ENCODE data around the gene DDAH1.
"Not testable (repeated sequence)": the region's sequence is repeated elsewhere in the genome, so short reads cannot be mapped to it uniquely, and the experiment has no call there.

DDAH1 gene

DNA sequence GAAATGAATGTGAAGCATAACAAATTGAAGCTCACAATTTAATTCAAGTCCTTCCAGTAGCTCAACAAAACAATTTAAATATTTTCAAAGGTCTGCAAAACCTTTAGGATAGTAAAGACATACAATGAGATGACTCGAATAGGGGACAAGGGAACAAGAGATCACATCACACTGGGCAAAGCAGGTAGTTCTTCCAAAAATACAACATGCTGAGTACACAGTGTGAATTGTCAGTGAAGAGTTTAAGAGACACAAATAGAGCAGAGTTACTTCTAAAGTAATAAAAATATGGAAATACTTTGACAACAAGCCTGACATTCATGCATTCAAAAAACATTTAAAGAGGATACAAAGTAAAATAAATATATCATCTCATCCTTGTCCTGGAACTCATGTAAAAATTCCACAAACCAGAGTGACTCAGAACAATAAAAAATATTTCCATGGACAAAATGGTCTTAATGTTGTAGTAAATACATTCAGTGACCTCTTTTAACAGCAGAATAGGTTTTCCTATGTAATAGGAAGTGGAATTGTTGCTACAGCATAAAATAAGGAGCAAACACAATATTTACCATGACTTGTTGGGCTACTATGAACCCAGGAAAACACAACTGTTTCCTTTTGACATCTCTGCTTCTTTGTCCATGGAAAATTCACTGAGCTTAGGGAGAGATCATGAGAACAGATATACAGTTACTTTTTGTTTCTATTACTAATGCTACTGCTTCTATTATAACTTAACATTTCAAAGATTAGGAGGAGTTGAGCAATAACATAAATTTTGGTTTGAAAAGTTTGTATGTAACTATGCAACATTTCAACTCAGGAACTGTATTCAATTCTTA lies 104.9 kb downstream of the DDAH1 start:
- Histone ChIP-seq H3K36me3 (ENCODE audit: control insufficient read depth, insufficient read depth, low read length) (peaks cover 11% of the 10 kb centered on the region), H3K9me3 (ENCODE audit: control insufficient read depth, low read length) (no peaks in the 10 kb centered on the region), H3K27ac (ENCODE audit: low read depth, low read length, severe bottlenecking) (no peak overlapping the region), H3K4me3 (ENCODE audit: extremely low read depth, insufficient read depth, low read length, poor library complexity, severe bottlenecking) (no peak overlapping the region), H3K4me1 (ENCODE audit: control insufficient read depth, insufficient read depth, low read length, poor library complexity, severe bottlenecking) (peaks cover 3% of the 10 kb centered on the region)
- WGBS, 2 experiments (ENCODE audit: insufficient coverage in 2 of 2): 82% methylated on average over 1 of the region's 1 CpG; no CpG with 5 or more reads in 1 of the 2 experiments

DNA sequence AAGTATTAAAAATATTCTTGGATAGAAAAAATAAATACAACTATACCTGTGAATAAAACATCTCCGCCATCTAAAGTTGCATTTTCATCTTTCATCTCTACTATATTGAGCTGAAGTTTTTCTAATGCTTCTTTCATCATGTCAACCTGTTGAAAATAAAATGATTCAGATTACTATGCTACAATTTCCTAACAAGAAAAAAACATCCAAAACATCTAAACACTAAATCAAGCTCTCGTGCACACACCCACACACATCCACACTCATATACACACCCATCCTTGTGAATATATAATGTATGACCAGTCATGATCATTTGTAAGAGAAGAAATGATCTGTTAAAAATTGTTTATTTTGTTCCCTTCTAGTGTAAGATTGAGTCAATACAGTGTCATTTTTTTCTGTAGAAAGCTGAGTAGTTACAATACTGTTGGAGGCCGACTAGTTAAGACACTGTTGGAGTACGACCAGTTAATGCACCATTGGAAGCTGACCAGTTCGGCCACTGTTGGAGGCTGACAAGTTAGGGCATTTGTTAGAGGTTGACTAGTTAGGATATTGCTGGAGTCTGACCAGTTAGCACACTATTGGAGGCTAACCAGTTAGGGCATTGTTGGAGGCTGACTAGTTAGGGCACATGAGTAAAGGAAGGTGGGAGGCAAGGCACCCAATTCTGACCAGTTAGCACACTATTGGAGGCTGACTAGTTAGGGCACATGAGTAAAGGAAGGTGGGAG lies 106.1 kb downstream of the DDAH1 start:
- no peak overlapping the region for H3K27ac ChIP-seq (ENCODE audit: low read depth, low read length, severe bottlenecking)
- peaks cover 11% of the 10 kb centered on the region for H3K36me3 ChIP-seq (ENCODE audit: control insufficient read depth, insufficient read depth, low read length)
- no peaks in the 10 kb centered on the region for H3K9me3 ChIP-seq (ENCODE audit: control insufficient read depth, low read length)
- no peak overlapping the region for H3K4me3 ChIP-seq (ENCODE audit: extremely low read depth, insufficient read depth, low read length, poor library complexity, severe bottlenecking)
- peaks cover 3% of the 10 kb centered on the region for H3K4me1 ChIP-seq (ENCODE audit: control insufficient read depth, insufficient read depth, low read length, poor library complexity, severe bottlenecking)
- WGBS, 2 experiments (ENCODE audit: insufficient coverage in 2 of 2): 92 to 96% methylated on average over 3 of the region's 5 CpGs

DNA sequence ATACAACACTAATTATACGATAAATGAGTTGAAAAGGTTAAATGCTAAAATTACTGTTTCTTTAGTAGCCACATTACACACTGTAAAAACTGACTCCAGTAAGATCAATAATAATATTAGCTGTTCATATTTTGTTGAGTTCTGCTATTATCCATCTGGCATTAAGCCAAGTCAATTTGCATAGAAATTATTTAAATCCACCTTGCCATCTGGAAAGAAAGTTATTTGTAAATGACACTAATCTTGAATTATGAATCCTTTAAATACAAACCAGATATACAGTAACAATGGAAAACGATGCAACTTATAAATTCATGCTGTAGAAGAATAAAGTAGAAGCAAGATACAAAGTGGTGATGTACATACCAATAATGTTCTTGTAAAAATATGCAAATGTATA lies 107.1 kb downstream of the DDAH1 start:
- no peaks in the 10 kb centered on the region for H3K9me3 ChIP-seq (ENCODE audit: control insufficient read depth, low read length)
- H3K36me3 ChIP-seq (ENCODE audit: control insufficient read depth, insufficient read depth, low read length): peaks cover 11% of the 10 kb centered on the region
- no peak overlapping the region for H3K4me3 ChIP-seq (ENCODE audit: extremely low read depth, insufficient read depth, low read length, poor library complexity, severe bottlenecking)
- peaks cover 3% of the 10 kb centered on the region for H3K4me1 ChIP-seq (ENCODE audit: control insufficient read depth, insufficient read depth, low read length, poor library complexity, severe bottlenecking)
- WGBS, 2 experiments (ENCODE audit: insufficient coverage in 2 of 2): no CpG with 5 or more reads among the region's 2 CpGs
- H3K27ac ChIP-seq (ENCODE audit: low read depth, low read length, severe bottlenecking): no peak overlapping the region

DNA sequence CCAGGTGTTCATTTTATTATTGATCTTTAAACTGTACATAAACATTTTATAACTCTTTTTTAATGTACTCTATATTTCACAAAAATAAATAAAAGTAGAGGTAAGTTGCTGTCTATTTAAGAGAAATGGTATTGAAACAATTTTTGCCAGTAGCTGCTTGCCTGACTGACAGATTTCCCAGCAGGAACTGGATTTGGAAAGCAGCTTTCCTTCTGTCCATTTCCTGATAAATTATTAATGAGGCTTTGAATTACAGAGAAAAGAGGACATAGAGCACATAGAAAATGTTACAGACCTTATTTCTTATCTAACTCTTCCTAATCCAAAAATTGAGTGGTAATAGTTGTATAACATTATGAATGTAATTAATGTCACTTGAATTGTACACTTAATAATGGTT lies 108.8 kb downstream of the DDAH1 start:
- H3K27ac ChIP-seq (ENCODE audit: low read depth, low read length, severe bottlenecking): no peak overlapping the region
- peaks cover 3% of the 10 kb centered on the region for H3K4me1 ChIP-seq (ENCODE audit: control insufficient read depth, insufficient read depth, low read length, poor library complexity, severe bottlenecking)
- no peaks in the 10 kb centered on the region for H3K9me3 ChIP-seq (ENCODE audit: control insufficient read depth, low read length)
- H3K4me3 ChIP-seq (ENCODE audit: extremely low read depth, insufficient read depth, low read length, poor library complexity, severe bottlenecking): no peak overlapping the region
- peaks cover 22% of the 10 kb centered on the region for H3K36me3 ChIP-seq (ENCODE audit: control insufficient read depth, insufficient read depth, low read length)

DNA sequence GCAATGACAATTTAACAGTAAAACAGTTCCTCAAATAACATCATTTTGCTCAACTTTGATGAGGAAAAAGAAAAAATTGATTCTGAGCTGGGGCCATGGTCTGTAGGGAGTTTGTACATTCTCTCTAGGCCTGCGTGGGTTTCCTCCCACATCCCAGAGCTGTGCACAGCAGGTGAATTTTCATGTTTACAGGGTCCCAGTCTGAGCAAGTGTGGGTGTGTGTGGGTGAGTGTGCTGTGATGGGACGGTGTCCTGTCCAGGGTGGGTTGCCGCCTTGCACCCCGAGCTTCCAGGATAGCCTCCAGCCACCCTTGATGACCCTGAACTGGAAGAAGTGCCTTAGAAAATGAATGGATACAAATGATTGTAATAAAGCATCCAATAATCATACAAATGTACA lies 112.9 kb downstream of the DDAH1 start:
- 88% methylated on average over 1 of the region's 4 CpGs; no CpG with 5 or more reads in 1 of the 2 experiments for WGBS, 2 experiments (ENCODE audit: insufficient coverage in 2 of 2)
- H3K4me3 ChIP-seq (ENCODE audit: extremely low read depth, insufficient read depth, low read length, poor library complexity, severe bottlenecking): no peak overlapping the region
- H3K27ac ChIP-seq (ENCODE audit: low read depth, low read length, severe bottlenecking): no peak overlapping the region
- peaks cover 51% of the 10 kb centered on the region for H3K36me3 ChIP-seq (ENCODE audit: control insufficient read depth, insufficient read depth, low read length)
- no peaks in the 10 kb centered on the region for H3K4me1 ChIP-seq (ENCODE audit: control insufficient read depth, insufficient read depth, low read length, poor library complexity, severe bottlenecking)
- H3K9me3 ChIP-seq (ENCODE audit: control insufficient read depth, low read length): no peaks in the 10 kb centered on the region

DNA sequence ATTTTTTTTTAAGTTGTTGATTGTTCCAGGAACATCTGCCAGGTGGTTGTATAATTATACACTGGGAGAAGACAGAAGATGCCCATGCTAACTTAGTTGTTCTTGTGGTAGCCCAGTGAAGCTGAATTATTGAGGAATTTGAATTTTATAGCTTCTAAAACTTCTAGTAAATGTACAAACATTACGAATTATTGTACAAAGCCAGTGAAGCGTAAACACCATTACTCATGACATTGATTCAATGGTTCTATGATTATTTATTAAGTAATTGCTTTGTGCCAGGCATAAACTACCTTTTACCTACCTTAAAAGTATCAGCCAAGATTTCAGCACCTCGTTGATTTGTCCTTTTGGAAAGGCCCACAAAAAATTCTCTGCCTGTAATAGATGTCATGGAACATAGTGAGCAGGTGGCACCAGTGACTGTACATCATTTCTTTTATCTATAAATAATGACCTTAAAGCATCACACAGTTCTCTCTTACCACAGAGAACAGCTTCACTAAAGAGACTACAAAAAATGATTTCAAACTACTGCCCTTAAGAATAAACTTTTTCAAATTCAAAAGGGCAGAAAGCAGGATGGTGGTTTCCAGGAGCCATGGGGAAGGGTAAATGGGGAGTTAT lies 113.6 kb downstream of the DDAH1 start:
- no peaks in the 10 kb centered on the region for H3K4me1 ChIP-seq (ENCODE audit: control insufficient read depth, insufficient read depth, low read length, poor library complexity, severe bottlenecking)
- H3K27ac ChIP-seq (ENCODE audit: low read depth, low read length, severe bottlenecking): no peak overlapping the region
- no peaks in the 10 kb centered on the region for H3K9me3 ChIP-seq (ENCODE audit: control insufficient read depth, low read length)
- WGBS, 2 experiments (ENCODE audit: insufficient coverage in 2 of 2): no CpG with 5 or more reads among the region's 3 CpGs
- H3K36me3 ChIP-seq (ENCODE audit: control insufficient read depth, insufficient read depth, low read length): peaks cover 49% of the 10 kb centered on the region
- H3K4me3 ChIP-seq (ENCODE audit: extremely low read depth, insufficient read depth, low read length, poor library complexity, severe bottlenecking): no peak overlapping the region

DNA sequence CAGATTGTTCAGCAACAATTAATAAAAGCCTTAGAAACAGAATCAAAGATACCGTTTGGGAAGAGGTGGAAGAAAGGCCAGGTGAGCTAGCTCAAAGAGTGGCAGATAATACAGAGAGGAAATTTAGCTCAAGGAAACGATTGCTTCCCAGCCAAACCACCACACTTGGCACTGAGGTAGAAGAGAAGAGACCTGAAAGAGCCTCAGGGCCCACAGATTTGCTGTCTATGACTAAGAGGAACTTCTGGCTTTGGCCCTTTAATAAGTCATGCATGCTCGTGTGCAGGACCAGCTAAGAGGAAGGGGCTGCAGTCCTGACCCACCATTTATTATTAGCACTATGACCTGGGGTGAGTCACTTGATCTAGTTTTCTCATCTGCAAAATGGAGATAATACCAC lies 115.7 kb downstream of the DDAH1 start:
- H3K4me3 ChIP-seq (ENCODE audit: extremely low read depth, insufficient read depth, low read length, poor library complexity, severe bottlenecking): no peak overlapping the region
- no peak overlapping the region for H3K27ac ChIP-seq (ENCODE audit: low read depth, low read length, severe bottlenecking)
- H3K36me3 ChIP-seq (ENCODE audit: control insufficient read depth, insufficient read depth, low read length): peaks cover 49% of the 10 kb centered on the region
- peaks cover 8% of the 10 kb centered on the region for H3K4me1 ChIP-seq (ENCODE audit: control insufficient read depth, insufficient read depth, low read length, poor library complexity, severe bottlenecking)
- WGBS, 2 experiments (ENCODE audit: insufficient coverage in 2 of 2): 86 to 100% methylated on average over 1 to 3 of the region's 3 CpGs
- no peaks in the 10 kb centered on the region for H3K9me3 ChIP-seq (ENCODE audit: control insufficient read depth, low read length)

DNA sequence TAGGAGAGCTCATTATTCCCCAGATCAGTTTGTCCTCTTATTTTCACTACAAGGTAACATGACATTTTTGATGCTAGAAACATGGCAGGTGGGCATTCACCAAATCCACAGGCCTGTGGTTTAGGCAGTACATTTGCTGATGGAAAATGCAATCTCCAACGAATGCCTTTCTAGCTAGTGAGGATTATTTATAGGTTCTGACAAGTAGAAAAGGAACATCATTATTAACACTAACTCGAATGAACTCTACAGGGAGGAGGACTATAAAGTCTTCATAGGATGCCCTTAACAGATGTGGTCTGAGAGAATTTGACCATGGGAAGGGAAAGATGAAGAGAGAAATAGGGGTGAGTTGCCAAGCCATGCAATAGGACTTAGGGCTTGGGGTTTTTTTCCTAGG lies 117.1 kb downstream of the DDAH1 start:
- no peaks in the 10 kb centered on the region for H3K9me3 ChIP-seq (ENCODE audit: control insufficient read depth, low read length)
- WGBS, 2 experiments (ENCODE audit: insufficient coverage in 2 of 2): no CpG with 5 or more reads among the region's 2 CpGs
- peaks cover 17% of the 10 kb centered on the region for H3K4me1 ChIP-seq (ENCODE audit: control insufficient read depth, insufficient read depth, low read length, poor library complexity, severe bottlenecking)
- no peak overlapping the region for H3K27ac ChIP-seq (ENCODE audit: low read depth, low read length, severe bottlenecking)
- H3K36me3 ChIP-seq (ENCODE audit: control insufficient read depth, insufficient read depth, low read length): peaks cover 49% of the 10 kb centered on the region
- H3K4me3 ChIP-seq (ENCODE audit: extremely low read depth, insufficient read depth, low read length, poor library complexity, severe bottlenecking): no peak overlapping the region

DNA sequence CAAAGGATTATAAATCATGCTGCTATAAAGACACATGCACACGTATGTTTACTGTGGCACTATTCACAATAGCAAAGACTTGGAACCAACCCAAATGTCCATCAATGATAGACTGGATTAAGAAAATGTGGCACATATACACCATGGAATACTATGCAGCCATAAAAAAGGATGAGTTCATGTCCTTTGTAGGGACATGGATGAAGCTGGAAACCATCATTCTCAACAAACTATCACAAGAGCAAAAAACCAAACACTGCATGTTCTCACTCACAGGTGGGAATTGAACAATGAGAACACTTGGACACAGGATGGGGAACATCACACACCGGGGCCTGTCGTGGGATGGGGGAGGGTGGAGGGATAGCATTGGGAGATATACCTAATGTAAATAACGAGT lies 117.7 kb downstream of the DDAH1 start:
- H3K4me3 ChIP-seq (ENCODE audit: extremely low read depth, insufficient read depth, low read length, poor library complexity, severe bottlenecking); H3K9me3 ChIP-seq (ENCODE audit: control insufficient read depth, low read length); H3K27ac ChIP-seq (ENCODE audit: low read depth, low read length, severe bottlenecking): not testable (repeated sequence)
- 100% methylated on average over 1 of the region's 4 CpGs; no CpG with 5 or more reads in 1 of the 2 experiments for WGBS, 2 experiments (ENCODE audit: insufficient coverage in 2 of 2)
- Histone ChIP-seq H3K36me3 (ENCODE audit: control insufficient read depth, insufficient read depth, low read length) (peaks cover 48% of the 10 kb centered on the region), H3K4me1 (ENCODE audit: control insufficient read depth, insufficient read depth, low read length, poor library complexity, severe bottlenecking) (peaks cover 23% of the 10 kb centered on the region)

DNA sequence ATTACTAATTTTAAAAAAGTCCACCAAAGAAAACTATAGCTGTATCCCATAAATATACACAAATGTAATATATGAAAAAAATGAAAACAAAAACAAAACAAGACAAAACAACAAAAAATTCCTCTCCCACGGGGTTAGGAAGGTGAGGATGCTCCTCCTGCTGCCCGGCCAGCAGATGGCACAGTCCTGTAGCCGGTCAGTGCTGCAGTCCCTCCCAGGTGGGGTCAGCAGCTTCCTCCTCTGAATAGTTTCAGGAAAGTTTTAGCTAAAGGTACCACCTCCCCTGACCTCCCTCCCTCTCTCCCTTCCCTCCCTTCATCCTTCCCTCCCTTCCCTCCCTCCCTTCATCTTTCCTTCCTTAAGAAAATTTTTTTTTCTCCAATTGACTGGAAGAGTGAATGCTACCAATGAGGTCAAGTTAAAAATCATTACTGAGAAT lies 120.7 kb downstream of the DDAH1 start:
- H3K4me1 ChIP-seq (ENCODE audit: control insufficient read depth, insufficient read depth, low read length, poor library complexity, severe bottlenecking): peaks cover 45% of the 10 kb centered on the region
- WGBS, 2 experiments (ENCODE audit: insufficient coverage in 2 of 2): 0% methylated on average over 1 of the region's 3 CpGs; no CpG with 5 or more reads in 1 of the 2 experiments
- peak overlapping the region; percentile 73 for H3K27ac ChIP-seq (ENCODE audit: low read depth, low read length, severe bottlenecking)
- no peaks in the 10 kb centered on the region for H3K9me3 ChIP-seq (ENCODE audit: control insufficient read depth, low read length)
- no peak overlapping the region for H3K4me3 ChIP-seq (ENCODE audit: extremely low read depth, insufficient read depth, low read length, poor library complexity, severe bottlenecking)
- H3K36me3 ChIP-seq (ENCODE audit: control insufficient read depth, insufficient read depth, low read length): peaks cover 37% of the 10 kb centered on the region
